Measurements from ENCODE around the gene TAF1C.

DNA sequence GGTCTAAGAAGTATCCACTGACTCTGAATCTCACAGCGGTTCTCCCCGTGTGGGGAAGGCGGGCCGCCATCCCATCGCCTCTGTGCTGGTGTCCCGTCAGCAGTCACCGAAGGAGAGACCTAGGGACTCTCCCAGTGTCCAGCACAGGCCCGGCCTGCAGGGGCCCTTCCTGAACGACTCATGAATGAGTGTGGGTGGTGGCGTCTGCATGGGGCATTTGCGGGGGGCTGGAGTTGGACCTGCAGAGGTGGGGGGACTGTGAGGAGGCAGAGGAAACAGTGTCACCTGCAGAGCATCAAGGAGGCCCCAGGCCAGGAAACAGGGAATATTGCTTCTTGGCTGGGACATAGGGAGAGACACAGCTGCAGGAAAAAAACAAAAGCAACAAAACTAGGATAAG is 42.6 kb upstream of the TAF1C start:
- TF ChIP-seq, protein P1, sequence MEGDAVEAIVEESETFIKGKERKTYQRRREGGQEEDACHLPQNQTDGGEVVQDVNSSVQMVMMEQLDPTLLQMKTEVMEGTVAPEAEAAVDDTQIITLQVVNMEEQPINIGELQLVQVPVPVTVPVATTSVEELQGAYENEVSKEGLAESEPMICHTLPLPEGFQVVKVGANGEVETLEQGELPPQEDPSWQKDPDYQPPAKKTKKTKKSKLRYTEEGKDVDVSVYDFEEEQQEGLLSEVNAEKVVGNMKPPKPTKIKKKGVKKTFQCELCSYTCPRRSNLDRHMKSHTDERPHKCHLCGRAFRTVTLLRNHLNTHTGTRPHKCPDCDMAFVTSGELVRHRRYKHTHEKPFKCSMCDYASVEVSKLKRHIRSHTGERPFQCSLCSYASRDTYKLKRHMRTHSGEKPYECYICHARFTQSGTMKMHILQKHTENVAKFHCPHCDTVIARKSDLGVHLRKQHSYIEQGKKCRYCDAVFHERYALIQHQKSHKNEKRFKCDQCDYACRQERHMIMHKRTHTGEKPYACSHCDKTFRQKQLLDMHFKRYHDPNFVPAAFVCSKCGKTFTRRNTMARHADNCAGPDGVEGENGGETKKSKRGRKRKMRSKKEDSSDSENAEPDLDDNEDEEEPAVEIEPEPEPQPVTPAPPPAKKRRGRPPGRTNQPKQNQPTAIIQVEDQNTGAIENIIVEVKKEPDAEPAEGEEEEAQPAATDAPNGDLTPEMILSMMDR (IDR thresholded peaks at IDR 0.05; ENCODE audit: borderline replicate concordance, extremely low read depth, low read length, poor library complexity, severe bottlenecking) = no peak
- no peak for TF ChIP-seq EZH2 (IDR thresholded peaks at IDR 0.05; ENCODE audit: borderline replicate concordance, low read depth, low read length, severe bottlenecking)

Data from DND-41 (cell line).